Measurements from ENCODE around the gene CTBP2.

Gene CTBP2

GRCh38 chr10:125102246-125102645 is 58.1 kb downstream of the CTBP2 start:
- no peak for DNase-seq

- DNase-seq, result no peak
These were observed 58.8 kb downstream of the CTBP2 start for GRCh38 chr10:125101581-125101980.

GRCh38 chr10:125101049-125101448 is 59.3 kb downstream of the CTBP2 start:
- no peak for DNase-seq

- DNase-seq, result no peak
These were observed 62.8 kb downstream of the CTBP2 start for GRCh38 chr10:125097409-125098070.

GRCh38 chr10:125096975-125097374 is 63.4 kb downstream of the CTBP2 start:
- no peak for DNase-seq

- DNase-seq, result no peak
These were observed 64.0 kb downstream of the CTBP2 start for GRCh38 chr10:125096371-125096770.

- DNase-seq, result no peak
These were observed 64.6 kb downstream of the CTBP2 start for GRCh38 chr10:125095776-125096175.

DNA sequence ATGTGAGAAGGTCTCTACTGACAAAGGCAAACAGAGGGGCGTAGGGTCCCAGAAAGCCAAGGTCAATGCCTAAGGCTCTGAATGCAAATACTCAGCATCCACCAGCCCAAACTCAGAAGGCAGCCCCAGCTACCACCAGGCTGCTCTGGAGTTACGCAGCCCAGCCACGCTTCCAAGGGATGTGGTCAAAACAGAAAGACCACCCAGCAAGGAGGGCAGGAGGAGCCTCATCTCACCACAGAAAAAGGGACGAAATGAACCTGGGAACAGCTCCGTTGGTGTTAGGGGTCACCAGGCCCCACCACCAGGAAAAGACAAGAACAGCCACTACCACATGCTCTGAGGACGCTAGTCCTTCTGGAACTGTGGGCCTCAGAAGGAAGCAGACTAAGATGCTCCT is 65.1 kb downstream of the CTBP2 start:
- DNase-seq, result no peak

- no peak for DNase-seq
These were observed 65.6 kb downstream of the CTBP2 start for GRCh38 chr10:125094806-125095205.

- no peak for DNase-seq
These were observed 66.2 kb downstream of the CTBP2 start for GRCh38 chr10:125093974-125094705.

GRCh38 chr10:125093199-125093973 is 67.0 kb downstream of the CTBP2 start:
- no peak for DNase-seq

- no peak for DNase-seq
These were observed 67.8 kb downstream of the CTBP2 start for GRCh38 chr10:125092564-125093031.

DNA sequence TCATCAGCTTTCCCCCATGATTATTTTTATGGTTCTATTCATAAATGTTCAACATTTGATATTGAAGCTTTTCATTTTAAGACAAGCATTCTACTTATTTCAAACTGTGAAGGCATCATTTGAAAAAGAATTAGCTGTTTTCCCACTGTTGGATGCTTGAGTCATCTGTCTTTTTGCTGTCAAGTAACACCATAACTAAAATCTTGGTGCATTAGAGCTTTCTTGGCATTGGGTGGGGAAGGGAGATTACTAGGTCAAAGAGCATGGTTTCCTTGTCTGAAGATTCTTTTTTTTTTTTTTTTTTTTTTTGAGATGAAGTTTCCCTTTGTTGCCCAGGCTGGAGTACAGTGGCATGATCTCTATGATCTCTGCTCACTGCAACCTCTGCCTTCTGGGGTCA is 68.5 kb downstream of the CTBP2 start:
- DNase-seq, result no peak

DNA sequence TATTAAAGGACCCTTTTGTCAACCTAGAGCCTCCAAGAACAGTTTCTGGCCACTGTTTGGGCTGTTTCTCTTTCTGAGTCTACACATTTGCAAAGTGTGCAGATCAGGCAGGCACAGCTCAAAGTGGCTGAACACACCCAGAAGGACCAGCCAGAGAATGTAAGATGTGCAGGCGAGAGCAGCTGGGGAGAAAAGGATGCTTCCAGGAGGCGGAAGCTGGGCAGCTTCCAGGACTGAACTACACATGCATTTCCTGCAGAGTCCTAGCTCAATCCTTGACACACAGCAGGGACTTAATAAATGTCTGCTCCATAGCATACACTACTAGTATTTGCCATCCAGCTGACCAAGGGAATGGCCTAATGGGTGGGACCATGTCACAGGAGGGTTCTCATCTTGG is 70.9 kb downstream of the CTBP2 start:
- no peak for DNase-seq

- no peak for DNase-seq
These were observed 72.5 kb downstream of the CTBP2 start for GRCh38 chr10:125087897-125088215.

- DNase-seq, result no peak
These were observed 73.0 kb downstream of the CTBP2 start for GRCh38 chr10:125087191-125087896.

DNA sequence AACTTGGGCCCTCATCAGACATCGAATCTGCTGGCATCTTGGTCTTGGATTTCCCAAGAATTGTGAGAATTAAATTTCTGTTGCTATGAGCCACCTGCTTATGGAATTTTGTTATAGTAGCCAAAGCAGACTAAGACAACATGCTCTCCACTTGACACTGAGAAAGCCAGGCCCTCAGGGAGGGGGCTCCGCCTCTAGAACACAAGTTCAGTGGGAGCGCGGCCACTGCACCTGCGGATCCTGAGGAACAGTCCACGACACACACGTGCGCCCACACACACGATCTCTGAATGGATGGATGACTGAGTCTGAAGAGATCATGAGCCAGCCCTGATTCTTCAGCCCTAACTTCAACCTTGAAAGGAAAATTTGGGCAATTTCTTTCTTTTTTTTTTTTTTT is 73.7 kb downstream of the CTBP2 start:
- no peak for DNase-seq

GRCh38 chr10:125085258-125086054 is 74.9 kb downstream of the CTBP2 start:
- no peak for DNase-seq

- DNase-seq, result peak; percentile 86
These were observed 75.6 kb downstream of the CTBP2 start for GRCh38 chr10:125084614-125085257.

- DNase-seq, result no peak
These were observed 76.2 kb downstream of the CTBP2 start for GRCh38 chr10:125084191-125084613.

DNA sequence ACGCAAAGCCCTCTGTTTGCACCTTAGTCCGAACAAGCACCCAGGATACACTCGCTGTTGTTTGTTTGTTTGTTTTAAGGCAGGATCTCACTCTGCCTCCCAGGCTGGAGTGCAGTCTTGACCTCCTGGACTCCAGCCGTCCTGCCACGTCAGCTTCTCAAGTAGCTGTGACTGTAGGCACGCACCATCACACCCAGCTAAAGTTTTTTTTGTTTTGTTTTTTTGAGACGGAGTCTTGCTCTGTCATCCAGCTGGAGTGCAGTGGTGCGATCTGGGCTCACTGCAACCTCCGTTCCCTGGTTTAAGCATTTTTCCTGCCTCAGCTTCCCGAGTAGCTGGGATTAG is 76.8 kb downstream of the CTBP2 start:
- DNase-seq, result no peak
